GM18519 (cell line): ENCODE data around the gene SOX5.

ENCODE experiments used
- ATAC-seq: cut with Tn5 transposase; IDR thresholded peaks from one replicate; pipeline ENCODE4 v1.9.1; 2021; ENCODE audit warnings: mild to moderate bottlenecking, moderate library complexity; ENCODE audit not compliant: unreplicated experiment, low FRiP score

SOX5 gene

GRCh38 chr12:23949348-23950209 lies at the start of gene SOX5:
SOX5 (minus strand) TSS chr12:23949670; CDS start chr12:23949601, 69 bp downstream.
- no peak for ATAC-seq

GRCh38 chr12:23987046-23987445 lies 37.6 kb upstream of the SOX5 start:
- ATAC-seq = no peak

DNA sequence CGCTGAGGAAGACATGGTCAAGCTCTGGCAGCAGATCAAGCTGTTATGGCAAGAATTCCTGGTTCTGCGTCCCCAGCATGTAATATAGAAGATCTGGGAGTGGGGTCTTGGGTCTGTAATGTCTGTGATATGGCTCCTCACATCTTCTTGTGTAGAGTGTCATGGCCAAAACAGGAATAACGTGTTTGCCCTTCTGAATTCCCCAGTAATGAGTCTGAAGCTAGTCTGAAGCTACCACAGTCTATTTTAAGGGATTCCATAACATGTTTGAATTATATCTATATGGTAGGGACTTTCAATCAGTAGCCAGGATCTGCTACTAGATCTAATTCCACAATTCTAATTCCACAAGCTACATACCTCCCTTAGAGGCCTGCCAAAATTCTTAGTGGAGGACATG lies 31.4 kb upstream of the SOX5 start:
- no peak for ATAC-seq

DNA sequence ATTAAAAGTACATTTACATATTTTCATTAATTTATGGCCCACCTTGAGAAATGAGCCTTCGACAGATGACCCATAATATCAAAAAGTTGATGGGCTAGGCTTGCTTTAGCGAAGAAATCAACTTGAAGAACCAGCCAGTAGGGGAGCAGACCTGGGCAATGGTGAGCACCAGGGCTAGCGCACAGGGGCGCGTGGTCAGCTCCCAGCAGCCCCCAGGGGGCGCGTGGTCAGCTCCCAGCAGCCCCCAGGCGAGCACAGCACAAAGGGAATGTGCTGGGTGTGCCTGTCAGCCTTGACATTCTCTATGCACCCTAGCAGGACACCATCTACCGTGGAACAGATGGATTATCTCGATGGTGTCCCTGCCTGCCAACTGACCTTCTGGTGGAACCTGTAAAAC lies 15.3 kb upstream of the SOX5 start:
- ATAC-seq = no peak

DNA sequence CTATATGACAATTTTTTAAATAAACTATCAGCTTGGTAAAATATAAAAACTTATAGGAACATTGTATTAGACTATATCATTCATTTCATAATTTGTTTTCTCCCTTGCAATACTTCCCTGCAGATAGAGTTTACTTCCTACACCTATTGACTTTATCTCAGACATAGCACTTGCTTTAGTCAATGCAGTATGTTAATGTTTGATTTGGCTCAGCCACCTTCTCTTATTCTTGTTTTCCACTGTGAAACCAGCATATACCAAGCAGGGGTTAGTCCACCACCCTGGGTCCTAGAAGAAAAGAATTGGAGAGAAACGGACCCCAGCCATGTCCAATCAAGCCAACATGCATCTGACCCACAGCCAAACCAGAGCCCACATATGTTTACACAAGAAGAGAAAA lies 10.4 kb upstream of the SOX5 start:
- no peak for ATAC-seq

GRCh38 chr12:23954332-23954731 lies 4.9 kb upstream of the SOX5 start:
- no peak for ATAC-seq

DNA sequence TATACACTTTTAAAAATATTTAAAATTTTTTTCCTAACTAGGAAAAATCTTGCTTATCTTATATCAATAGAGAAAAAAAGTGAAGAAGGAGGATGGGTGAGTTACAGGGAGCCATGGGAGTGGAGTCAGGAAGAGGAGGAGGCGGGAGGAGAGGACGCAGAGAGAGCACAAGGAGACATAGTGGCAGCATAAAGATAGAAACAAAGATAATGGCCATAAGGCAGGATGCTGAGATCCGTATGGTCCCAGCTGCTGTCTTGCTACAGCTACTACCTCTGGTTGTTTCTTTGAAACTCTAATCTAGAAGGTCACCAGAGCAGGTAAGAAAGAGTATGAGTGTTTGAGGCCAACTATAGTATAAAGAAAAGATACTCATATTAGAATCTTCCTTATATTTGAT lies 2.6 kb upstream of the SOX5 start:
- no peak for ATAC-seq

GRCh38 chr12:23950775-23951451 lies 1.4 kb upstream of the SOX5 start:
- ATAC-seq = no peak

GRCh38 chr12:23950210-23950774 lies 822 bp upstream of the SOX5 start:
- no peak for ATAC-seq

- no peak for ATAC-seq
These were observed 1.2 kb downstream of the SOX5 start for GRCh38 chr12:23948291-23948690.

GRCh38 chr12:23947395-23947794 lies 2.1 kb downstream of the SOX5 start:
- no peak for ATAC-seq

DNA sequence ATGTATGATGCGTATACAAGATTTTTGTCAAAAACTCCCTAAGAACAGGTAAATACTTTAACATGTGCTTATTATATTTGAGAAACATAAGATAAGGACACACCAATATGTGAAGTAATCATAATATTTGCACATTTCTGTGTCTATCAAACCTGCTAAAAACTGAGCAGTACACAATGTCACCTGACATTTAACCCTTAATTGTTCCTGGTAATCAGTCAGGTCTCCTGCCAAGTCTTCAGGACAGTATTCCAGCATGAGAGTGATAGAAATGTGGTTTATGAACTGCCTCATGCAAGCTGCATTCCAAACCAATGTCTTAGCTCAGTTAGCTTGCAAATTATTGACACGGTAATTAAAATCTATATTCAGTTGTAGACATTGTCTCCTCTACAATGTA lies 4.2 kb downstream of the SOX5 start:
- no peak for ATAC-seq

GRCh38 chr12:23944067-23944466 lies 5.4 kb downstream of the SOX5 start:
- no peak for ATAC-seq

GRCh38 chr12:23942841-23943240 lies 6.6 kb downstream of the SOX5 start:
- ATAC-seq = no peak

GRCh38 chr12:23941780-23942179 lies 7.7 kb downstream of the SOX5 start:
- ATAC-seq = no peak

GRCh38 chr12:23938422-23938821 lies 11.0 kb downstream of the SOX5 start:
- ATAC-seq = no peak

DNA sequence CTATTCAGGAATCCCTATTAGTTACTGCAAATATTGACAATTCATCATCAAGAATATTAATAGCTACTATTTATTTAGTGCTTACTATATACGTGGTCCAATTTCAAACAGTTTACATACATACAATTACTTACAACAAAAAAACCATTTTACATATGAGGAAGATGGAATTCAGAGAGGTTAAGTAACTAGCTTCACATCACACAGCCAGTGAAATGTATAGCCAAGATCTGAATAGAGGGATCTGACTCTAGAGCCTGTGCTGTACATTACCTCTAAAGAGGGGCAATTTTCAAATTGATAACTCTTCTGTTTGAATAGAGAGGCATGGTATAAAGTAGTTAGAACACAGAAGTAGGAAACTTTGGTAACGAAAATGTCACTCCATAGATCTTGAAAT lies 18.3 kb downstream of the SOX5 start:
- ATAC-seq = no peak

DNA sequence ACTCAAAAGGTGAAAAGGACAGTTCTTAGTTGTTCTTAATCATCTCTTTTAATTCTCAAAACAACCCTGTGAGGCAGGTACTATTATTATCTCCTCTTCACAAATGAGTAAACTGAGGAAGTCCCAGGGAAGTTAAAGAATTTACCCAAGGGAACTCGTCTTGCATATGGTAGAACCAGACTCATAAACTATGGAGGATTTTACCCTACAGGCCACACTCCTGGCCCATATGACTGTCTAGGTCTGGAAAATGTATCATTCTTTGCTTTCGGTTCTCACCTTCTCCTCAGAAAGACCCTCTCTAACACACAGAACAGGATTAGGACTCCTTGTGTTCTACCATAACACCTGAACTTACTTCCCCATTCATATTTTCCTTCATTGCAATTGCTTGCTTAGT lies 18.9 kb downstream of the SOX5 start:
- ATAC-seq = no peak

- no peak for ATAC-seq
These were observed 19.6 kb downstream of the SOX5 start for GRCh38 chr12:23929906-23930305.

DNA sequence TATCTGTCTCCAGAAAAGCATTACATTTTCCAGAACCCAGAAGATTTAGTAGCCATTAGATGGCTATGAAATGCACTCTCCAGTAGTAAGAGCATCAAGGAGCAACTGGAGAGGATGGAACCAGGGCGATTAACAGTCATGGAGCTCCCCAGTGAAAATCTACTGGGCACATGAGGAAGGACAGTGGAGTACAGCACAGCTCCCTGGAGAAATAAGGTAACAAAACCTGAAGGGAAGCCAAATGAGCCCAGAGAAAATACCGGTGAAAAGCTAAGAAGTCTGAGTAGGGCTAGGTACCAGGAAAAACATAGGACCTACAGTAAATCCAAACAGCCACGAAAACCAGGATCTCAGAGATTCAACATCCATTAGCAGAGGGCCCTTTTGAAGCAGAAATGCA lies 21.6 kb downstream of the SOX5 start:
- no peak for ATAC-seq

- no peak for ATAC-seq
These were observed 28.2 kb downstream of the SOX5 start for GRCh38 chr12:23921099-23921856.
